ENCODE data around the gene TSHZ2. TPM values are rescaled to one million over a fixed set of nuclear protein-coding genes. Genes with fewer than 3 reads are reported as not detected.

TSHZ2 gene
- total RNA-seq, 6 experiments from 2014 or later, result not detected

DNA sequence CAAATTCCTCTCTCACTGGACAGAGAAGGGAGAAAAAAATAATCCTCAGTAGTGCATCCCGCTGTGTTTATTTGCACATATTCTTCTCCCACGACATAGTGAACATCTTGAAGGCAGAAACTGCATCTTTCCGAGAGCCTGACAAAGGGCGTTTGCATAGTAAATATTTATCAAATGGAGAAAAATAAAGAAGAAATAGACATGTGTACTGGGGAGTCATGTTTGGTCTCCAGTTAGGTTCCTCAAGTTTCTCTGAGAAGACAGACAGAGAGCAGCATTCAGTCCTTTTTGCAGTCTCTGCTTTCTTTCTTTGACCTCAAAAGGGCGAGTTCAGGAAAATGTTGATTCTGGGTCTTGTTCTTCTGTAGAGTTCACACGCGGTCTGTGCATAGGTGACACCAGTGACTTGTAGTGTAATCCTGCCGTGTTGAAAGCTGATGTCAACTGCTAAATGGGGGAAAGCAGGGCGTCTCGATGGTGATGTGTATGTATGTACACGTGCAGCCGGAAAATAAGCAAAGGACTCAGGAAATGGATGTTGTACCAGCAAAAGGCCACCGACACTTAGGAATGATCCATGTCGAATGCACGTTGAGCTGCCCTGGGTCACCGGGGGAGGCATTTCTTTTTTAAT, 335.9 kb downstream of the TSHZ2 start:
- Mint-ChIP-seq H3K27ac (no peak overlapping the region), H3K4me1 (ENCODE audit: low read depth) (no peaks in the 10 kb centered on the region), H3K9me3 (peaks cover 34% of the 10 kb centered on the region), H3K36me3 (ENCODE audit: low read depth) (no peaks in the 10 kb centered on the region), H3K27me3 (ENCODE audit: insufficient read depth) (no peaks in the 10 kb centered on the region; the same call in 1 of the 2 replicates), H3K4me3 (no peak overlapping the region)
- DNase-seq, result no peak
- TF ChIP-seq, protein P1, sequence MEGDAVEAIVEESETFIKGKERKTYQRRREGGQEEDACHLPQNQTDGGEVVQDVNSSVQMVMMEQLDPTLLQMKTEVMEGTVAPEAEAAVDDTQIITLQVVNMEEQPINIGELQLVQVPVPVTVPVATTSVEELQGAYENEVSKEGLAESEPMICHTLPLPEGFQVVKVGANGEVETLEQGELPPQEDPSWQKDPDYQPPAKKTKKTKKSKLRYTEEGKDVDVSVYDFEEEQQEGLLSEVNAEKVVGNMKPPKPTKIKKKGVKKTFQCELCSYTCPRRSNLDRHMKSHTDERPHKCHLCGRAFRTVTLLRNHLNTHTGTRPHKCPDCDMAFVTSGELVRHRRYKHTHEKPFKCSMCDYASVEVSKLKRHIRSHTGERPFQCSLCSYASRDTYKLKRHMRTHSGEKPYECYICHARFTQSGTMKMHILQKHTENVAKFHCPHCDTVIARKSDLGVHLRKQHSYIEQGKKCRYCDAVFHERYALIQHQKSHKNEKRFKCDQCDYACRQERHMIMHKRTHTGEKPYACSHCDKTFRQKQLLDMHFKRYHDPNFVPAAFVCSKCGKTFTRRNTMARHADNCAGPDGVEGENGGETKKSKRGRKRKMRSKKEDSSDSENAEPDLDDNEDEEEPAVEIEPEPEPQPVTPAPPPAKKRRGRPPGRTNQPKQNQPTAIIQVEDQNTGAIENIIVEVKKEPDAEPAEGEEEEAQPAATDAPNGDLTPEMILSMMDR (IDR thresholded peaks at IDR 0.05), result no peak

DNA sequence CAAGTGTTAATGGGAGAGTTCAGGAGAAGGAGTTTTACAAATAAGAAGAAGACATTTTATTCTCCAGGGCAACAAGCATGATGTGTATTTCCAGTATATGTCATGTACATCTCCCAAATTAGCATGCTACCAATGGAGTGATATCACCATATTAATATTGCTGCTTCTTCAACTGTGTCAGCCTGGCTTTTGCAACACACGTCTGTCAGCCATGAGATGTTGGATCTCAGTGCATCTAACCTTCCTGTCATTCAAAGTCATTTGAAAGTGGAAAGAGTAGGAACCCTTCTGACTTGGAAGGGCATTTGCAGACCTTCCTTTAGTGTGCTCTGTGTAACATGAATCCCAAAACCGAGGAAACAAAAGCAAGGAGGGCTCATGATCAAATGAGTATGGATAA, 337.4 kb downstream of the TSHZ2 start:
- Mint-ChIP-seq H3K4me3 (no peak overlapping the region), H3K36me3 (ENCODE audit: low read depth) (no peaks in the 10 kb centered on the region), H3K27me3 (ENCODE audit: insufficient read depth) (no peaks in the 10 kb centered on the region; the same call in 1 of the 2 replicates), H3K9me3 (peaks cover 40% of the 10 kb centered on the region), H3K4me1 (ENCODE audit: low read depth) (no peaks in the 10 kb centered on the region), H3K27ac (no peak overlapping the region)
- DNase-seq, result no peak
- TF ChIP-seq, protein P1 (IDR thresholded peaks at IDR 0.05), result no peak

DNA sequence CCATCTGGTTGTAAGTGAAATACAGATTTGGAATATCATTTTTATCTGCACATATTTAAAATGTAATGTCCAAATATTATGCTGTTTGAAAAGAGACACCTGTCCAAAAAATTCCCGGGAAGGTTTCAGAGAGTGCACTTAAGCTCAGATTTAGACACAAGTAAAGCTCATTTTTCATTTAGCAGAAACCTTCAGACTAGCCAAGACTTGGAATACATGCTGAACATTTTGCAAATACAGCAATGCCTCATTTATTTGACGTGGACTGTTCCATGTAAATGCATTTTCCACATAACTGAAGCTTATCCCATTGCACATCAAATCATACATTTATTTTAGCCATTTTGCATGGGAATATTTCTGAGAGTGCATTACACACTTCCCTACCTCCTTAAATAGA, 340.8 kb downstream of the TSHZ2 start:
- TF ChIP-seq, protein P1 (IDR thresholded peaks at IDR 0.05), result no peak
- peaks cover 29% of the 10 kb centered on the region for H3K9me3 Mint-ChIP-seq
- no peak for DNase-seq
- H3K27ac Mint-ChIP-seq, result no peak overlapping the region
- no peaks in the 10 kb centered on the region for H3K4me1 Mint-ChIP-seq (ENCODE audit: low read depth)
- no peaks in the 10 kb centered on the region for H3K36me3 Mint-ChIP-seq (ENCODE audit: low read depth)
- no peaks in the 10 kb centered on the region; the same call in 1 of the 2 replicates for H3K27me3 Mint-ChIP-seq (ENCODE audit: insufficient read depth)
- H3K4me3 Mint-ChIP-seq, result no peak overlapping the region

DNA sequence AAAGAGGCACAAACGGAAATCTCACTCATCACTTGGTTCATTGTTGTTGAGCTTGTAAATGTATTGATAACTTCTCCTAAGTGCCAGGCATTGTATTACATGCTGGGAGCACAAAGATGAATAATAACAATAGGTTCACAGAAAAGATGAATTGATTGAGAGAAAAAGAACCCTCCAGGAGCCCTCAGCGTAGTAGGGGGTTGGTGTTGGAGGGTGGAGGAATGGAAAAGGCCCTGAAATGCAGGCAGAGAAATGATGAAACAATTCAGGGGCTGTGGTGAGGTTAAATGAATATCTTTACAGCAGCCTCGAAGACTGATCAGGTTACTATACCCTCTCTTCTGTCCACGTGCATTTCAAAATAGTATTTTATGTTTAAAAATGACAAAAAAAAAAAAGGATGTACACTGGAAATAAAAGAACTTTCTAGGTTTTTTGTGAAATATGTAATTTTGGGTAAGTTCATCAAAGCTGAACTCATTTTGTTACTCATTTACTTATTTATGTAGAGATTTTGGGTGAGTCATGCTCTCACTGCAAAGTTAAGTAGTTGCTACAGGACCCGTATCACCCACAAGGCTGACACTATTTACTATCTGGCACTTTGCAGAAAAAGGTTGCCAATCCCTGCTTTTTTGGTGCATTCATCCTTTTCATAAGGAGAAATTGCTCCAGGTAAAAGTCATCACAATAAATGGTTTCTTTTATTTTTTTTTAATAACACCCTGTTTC, 344.2 kb downstream of the TSHZ2 start:
- TF ChIP-seq, protein P1 (IDR thresholded peaks at IDR 0.05), result no peak
- H3K36me3 Mint-ChIP-seq (ENCODE audit: low read depth), result no peaks in the 10 kb centered on the region
- H3K27me3 Mint-ChIP-seq (ENCODE audit: insufficient read depth), result no peaks in the 10 kb centered on the region
- peaks cover 32% of the 10 kb centered on the region for H3K9me3 Mint-ChIP-seq
- DNase-seq, result no peak
- no peak overlapping the region for H3K4me3 Mint-ChIP-seq
- H3K27ac Mint-ChIP-seq, result no peak overlapping the region
- H3K4me1 Mint-ChIP-seq (ENCODE audit: low read depth), result no peaks in the 10 kb centered on the region

DNA sequence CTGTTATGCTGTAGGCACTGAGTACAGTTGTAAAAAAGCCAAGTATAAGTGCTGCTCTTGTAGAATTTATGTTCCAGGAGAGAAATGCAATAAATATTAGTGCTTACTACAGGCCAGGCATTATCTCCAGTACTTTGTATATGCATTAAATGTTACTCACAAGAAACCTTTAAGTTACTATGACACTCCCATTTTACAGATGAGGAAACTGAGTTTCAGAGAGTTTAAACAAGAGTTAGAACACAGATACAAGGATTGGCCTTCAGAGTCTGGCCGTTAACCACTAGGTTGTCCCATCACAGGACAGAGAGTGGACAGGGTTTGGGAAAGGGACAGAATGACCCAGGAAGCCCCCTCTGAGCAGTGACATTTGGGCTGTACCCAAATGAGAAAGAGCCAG, 347.0 kb downstream of the TSHZ2 start:
- TF ChIP-seq, protein P1 (IDR thresholded peaks at IDR 0.05), result no peak
- Mint-ChIP-seq H3K9me3 (peaks cover 29% of the 10 kb centered on the region), H3K36me3 (ENCODE audit: low read depth) (no peaks in the 10 kb centered on the region), H3K27me3 (ENCODE audit: insufficient read depth) (no peaks in the 10 kb centered on the region), H3K27ac (no peak overlapping the region), H3K4me1 (ENCODE audit: low read depth) (no peaks in the 10 kb centered on the region), H3K4me3 (no peak overlapping the region)
- DNase-seq, result no peak
